GM18519 (cell line): ENCODE results near the gene POLDIP3.
A peak's percentile ranks its signal among the peaks of the same experiment; 100 is the strongest.
"Not testable (repeated sequence)": the region's sequence is repeated elsewhere in the genome, so short reads cannot be mapped to it uniquely, and the experiment has no call there.

Experiments
- ATAC-seq: cut with Tn5 transposase; IDR thresholded peaks from one replicate; pipeline ENCODE4 v1.9.1; 2021; ENCODE audit warnings: mild to moderate bottlenecking, moderate library complexity; ENCODE audit not compliant: unreplicated experiment, low FRiP score

Gene POLDIP3

DNA sequence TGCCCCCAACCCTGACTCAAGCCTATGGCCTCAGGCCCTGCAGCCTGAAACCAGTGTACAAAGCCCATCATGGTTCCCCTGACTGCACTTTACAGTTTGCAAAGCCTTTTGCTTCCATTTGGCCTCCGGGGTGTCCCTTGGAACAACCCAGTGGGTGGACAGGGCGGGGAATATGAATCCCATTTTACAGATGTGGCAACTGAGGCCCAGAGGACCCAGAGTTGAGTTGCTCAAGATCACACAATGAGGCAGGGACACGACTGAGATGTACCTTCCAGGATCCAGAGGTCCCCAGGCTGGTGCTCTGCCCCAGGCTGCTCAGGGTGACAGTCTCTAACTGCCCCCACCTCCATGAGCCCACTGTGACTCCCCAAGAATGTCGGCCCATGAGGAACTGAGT is 5.4 kb upstream of the POLDIP3 start:
- no peak for ATAC-seq

DNA sequence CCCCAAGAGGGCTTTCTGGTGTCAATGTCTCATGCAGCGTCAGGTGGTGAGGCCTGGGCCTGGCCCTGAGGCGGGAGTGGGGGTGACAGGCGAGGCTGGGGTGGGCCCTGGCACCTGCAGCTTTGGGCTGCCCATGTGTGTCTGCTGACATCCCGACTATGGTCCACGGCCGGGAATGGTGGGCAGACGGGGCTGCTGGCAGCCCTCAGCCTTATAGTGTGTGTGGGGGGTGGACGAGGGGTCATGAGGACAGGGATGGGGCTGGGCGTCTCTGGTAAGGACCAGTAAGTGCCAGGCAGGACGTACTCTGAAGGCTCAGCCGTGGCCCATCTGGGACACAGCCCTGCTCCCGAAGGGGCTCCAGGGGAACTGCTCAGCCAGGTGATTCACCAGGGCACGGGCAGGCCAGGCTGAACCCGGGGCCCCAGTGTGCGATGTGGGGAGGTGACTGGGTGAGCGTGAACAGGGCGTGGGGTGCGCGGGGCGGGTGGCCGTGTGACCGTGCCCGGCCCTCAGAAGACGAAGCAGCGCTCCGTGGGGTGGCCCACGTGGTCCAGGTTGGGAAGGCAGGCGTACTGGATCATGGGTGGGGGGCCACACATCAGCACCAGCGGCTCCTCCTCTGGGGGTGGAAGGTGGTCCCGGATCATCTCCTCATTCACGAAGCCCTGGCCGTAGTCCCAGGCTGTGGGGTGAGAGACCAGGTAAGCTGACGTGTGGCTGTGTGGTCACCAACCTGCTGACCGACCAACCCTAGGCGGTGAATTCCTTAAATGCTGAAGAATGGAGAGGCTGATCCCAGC is 4.8 kb upstream of the POLDIP3 start:
- no peak for ATAC-seq

DNA sequence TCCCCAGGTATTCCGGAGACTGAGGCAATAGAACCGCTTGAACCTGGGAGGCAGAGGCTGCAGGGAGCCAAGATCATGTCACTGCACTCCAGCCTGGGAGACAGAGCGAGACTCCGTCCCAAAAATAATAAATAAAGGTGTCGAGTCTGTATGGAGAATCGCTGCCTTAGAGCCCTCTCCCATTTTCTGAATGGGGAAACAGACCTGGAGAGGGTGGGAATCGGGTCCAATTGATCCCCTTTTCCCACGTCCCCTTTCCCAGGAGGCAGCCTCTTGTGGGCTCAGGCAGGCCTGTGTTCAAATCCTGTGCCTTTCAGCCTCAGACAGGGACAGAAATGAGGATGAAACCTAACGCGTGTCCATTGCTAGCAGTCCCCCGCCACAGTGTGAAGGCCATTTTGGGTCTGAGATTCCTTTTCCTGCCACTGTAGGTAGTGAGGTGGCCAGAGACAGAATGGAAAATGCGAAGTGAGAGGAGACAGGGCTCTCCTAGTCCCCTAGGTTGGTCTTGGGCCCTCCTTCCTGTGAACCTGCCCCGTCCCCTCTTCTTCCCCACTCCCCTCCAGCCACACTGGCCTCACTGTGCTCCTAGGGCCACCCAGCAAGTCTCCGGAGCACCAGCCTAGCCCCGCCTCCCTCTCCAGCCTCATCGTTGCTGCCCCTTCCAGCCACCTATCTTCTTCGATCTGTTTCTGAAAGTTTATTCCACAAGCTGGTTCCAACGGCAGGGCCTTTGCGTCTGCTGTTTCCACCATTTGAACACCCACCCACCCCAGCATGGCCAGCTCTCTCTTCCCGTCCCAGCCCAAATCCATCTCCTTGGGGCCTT is 2.7 kb upstream of the POLDIP3 start:
- ATAC-seq: no peak

DNA sequence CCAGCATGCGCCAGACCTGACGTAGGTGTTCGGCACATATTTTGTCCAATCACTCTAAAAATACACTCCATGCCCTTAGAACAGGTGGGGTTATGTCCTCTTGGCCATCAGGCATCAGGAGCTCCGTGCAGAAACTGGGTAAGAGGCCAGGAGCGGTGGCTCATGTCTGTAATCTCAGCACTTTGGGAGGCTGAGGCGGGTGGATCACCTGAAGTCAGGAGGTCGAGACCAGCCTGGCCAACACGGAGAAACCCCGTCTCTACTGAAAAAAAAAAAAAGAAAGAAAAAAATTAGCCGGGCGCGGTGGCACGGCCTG is 1.1 kb upstream of the POLDIP3 start:
- ATAC-seq: not testable (repeated sequence)

DNA sequence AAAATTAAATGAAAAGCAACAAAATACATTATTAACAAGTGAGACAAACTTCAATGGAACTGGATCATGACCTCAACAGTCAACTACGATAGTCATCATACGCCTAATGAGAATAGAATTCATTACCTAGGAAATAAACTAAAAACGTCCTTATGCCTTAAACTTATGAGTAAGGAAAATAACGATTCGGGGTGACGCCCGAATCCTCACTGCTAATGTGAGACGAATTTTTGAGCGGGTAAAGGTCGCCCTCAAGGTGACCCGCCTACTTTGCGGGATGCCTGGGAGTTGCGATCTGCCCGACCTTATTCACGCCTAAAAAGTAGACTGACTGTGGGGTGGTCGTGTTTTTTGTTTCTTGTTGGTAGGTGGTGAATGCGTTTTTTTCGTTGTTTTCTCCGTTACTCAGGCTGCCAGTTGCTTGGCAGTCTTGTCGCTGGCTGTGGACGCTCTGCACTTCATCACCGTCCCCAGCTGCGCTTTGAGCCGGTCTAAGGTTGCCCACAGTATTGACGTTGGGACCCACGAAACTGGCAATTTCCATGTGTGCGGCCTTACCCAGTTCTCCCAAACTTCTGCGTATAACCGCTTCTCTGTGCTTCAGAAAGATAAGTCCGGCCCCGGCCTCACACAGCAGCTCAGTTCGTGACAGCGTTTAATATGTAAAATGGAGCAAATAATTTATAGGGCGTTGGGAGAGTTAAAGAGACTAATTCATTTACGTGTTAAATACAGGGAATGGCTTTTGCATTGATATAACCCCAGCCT is 593 bp upstream of the POLDIP3 start:
- peak; percentile 23 for ATAC-seq

DNA sequence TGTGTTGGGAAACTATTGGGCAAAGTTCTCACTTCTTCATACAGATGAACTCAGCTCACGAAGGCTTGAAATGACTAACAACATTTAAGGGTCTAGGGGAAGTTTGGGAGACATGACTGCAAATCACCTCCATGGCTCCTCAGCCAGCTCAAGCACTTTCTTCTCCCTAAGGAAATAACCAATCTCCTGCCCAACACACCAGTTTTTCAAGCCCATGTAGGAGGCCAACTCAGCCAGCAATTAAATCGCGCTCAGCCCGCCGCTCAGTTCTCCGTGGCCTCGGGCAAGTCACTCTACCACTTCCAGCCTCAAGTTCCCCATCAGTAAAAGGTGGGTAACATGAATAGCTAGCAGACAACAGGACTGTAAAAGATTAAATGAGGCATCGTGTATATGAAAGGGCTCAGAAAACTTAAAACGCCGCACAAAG is 796 bp downstream of the POLDIP3 start:
- ATAC-seq: no peak

DNA sequence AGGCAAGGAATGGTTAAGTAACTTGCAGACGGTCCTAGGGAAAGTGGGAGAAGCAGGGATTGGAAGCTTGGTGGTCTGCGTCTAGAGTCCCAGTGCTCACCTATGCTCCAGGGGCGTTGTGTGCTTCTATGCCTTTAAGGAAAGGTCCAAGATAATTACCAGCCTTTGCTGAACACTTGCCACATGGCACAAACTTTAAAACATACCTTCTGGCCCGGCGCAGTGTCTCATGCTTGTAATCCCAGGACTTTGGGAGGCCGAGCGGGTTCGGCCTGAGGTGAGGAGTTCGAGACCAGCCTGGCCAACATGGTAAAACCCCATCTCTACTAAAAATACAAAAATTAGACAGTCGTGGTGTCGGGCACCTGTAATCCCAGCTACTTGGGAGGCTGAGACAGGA is 2.3 kb downstream of the POLDIP3 start:
- ATAC-seq: no peak

DNA sequence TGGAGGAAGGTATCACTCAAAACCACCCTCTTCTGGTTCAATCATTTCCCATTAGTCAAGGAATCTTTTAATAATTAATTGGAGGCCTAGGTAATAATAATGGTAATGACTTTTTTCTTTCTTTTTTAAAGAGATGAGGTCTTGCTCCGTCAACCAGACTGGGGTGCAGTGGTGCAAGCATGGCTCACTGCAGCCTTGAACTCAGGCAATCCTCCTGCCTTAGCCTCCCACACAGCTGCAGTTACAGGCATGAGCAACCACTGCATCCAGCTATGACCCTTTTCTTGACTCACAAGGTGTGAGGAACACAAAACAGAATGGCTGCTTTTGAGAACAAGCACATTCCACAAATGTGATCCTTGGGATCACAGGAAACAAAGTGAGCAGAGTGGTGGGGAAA is 3.6 kb downstream of the POLDIP3 start:
- no peak for ATAC-seq

DNA sequence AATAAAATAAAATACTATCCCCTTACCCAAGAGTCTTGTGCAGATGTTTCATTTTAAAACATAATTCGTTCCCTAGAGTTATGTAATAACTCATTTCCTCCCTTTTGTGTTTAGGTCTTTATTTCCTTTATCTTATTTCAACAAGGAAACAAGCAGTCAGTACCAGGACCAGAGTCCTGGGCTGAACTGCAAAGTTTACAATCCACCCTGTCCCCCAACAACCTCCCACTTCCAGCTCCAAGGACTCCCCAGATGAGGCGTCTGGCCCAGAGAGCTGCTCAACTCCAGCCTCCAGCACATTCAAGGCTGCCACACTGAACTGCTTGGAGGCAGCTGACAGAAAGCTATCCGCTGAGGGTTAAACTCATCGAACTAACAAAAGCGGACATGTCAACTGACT is 4.5 kb downstream of the POLDIP3 start:
- ATAC-seq: no peak

DNA sequence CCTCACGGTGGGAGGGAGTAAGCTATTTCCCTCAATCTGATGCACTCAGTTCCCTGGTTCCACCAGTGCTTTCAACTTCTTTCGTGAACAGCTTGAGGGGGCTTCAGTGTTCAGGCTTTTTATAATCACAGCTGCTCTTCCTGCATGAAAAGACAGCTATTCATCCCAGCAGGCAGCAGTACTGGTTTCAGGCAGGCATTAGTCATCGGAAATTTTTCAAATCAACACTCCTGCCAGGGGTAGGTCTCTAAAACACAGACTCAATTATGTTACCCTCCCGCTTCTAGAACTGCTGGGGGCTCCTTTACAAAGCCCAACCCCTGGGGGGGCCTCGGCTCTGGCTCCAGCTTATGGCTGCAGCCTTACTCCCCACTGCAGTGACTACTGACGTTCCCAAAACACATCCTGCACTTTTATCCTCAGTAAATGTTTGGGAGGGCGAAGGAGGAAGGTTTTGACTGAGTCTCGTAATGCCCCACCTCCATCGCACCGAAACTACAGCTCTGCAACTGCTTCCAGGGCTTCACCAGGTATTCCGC is 5.8 kb downstream of the POLDIP3 start:
- no peak for ATAC-seq

DNA sequence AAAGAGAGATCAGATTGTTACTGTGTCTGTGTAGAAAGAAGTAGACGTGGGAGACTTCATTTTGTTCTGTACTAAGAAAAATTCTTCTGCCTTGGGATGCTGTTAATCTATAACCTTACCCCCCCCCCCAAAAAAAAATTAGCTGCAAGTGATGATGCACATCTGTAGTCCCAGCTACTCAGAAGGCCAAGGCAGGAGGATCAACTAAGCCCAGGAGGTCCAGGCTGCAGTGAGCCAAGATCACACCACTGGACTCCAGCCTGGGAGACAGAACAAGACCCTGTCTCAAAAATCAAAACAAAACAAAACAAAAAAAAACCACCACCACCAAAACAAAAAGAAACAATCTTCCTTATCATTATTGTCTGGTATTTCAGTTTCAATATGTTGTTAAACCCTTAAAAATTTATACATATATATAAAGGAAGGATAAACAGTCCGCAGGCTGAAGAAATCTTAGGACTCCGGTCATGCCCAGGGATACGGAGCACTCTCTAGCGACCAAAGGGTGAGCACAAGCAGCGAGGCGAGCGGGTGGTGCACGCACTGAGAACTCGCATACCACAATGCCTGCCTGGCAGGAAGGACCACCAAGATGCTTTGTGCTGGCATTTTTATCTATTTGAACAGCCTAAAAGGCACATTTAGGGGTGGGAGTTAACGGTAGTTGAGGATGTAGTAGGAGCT is 6.4 kb downstream of the POLDIP3 start:
- ATAC-seq: no peak

DNA sequence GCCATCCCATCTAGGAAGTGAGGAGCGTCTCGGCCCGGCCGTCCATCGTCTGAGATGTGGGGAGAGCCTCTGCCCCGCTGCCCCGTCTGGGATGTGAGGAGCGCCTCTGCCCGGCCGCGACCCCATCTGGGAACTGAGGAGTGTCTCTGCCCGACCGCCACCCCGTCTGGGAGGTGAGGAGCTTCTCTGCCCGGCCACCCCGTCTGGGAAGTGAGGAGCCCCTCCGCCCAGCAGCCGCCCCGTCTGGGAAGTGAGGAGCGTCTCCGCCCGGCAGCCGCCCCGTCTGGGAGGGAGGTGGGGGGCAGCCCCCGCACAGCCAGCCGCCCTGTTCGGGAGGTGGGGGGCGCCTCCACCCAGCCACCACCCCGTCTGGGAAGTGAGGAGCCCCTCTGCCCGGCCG is 7.0 kb downstream of the POLDIP3 start:
- not testable (repeated sequence) for ATAC-seq

DNA sequence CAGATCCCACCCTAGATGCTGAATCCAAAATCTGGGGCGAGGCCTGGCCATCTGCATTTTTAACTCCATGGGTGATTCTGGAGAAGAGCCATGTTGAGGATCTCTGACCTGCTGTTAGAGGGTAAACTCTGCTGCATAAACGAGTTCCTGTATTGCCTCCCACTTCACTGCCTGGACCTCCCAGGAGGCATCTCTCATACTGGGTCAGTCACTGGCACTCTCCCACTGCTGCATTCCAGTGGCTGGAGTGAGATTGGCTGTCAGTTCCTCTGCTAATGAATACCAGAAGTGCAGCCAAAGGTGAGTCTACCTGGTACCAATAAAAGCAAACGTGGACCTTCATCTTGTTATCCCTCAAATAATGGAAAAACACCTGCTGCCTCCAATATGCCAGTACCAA is 10.3 kb downstream of the POLDIP3 start:
- no peak for ATAC-seq

DNA sequence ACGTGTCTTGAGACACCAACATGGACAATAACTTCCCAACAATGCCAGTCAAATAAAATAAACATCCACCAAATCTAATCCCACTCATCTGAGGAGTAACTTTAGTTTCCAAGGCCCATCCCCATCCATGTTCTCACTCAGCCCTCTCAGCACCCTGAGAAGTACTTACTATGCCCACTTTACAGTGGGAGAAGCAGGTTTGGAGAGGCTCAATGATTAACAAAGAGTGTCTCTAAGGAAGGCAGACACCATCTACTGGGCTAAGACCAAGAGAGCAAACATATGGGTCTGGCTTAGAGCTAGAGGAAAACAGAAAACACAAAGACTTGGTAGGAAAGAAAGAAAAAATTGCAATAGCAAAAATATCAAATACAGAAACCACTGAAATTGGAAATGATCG is 11.3 kb downstream of the POLDIP3 start:
- ATAC-seq: no peak

DNA sequence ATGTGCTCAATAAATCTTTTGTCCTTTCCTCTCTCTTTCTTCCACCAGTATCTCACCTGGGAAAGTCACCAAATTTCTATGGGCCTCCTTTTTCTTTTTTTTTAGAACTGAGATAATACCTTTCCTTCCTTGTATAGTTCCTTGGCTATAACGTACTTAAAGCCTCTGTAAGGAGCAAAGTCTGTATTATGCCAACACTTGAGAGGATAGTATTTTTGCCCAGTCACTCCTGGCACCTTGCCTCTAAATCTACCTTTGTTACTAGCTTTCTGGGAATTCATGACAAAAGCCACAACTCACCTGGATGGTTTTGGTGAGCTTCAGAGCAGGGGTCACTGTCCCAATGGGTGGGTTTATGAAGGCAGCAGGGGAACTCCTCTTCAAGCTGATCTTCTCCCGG is 12.2 kb downstream of the POLDIP3 start:
- no peak for ATAC-seq

DNA sequence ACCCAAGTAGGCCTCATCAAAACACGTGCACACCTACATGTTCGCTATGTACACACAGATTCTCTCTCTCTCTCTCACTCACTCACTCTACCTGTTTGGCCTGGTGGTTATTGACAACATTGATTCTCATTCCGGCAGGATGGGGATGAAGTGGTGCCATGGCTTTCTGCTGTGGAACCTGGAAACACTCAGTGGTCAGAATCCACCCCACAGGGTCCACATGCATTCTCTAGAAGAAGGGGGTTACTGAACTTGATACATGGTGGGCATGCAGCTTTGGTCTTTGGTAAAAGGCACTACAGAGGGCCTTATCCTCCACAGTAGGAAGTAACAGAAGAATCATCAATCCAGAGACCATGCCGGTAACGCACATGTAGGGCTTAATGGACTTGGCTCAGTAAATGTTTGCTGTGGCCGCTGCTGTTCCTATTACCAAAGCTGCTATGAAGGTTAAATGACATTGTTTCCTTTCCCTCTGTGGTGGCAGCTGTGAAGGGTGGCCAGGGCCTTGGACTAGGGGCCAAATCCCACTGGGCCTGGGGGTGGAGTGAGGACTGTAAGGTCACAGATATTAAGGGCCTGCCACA is 12.7 kb downstream of the POLDIP3 start:
- no peak for ATAC-seq

DNA sequence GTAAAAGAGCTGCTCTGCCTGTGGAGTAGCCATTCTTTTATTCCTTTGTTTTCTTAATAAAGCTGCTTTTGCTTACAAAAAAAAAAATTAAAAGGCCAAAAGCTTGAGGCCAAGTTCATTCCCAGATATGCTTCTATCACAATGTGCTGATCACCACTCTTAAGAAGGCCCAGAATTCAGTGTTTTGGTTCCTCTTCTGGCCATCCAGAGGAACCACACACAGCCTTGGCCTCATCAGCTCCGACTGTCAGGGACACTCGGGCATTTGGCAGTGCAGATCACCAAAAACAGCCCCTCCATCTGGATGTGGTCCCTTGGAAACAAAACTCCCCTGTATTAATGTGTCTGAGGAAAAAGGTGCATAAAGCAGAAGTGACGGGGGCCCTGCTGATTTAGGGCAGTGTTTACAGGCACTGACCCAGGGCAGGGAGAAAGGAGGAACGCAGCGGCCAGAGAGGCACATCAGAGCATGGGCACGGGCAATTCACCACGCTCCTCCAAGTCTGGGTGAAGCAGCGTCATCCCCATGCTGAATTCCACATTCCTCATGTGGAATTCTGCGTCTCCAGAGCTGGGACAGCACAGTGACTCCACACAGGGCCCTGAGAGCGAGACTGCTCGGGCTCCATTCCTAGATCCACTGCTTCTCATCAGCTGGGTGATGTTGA is 17.7 kb downstream of the POLDIP3 start:
- no peak for ATAC-seq

DNA sequence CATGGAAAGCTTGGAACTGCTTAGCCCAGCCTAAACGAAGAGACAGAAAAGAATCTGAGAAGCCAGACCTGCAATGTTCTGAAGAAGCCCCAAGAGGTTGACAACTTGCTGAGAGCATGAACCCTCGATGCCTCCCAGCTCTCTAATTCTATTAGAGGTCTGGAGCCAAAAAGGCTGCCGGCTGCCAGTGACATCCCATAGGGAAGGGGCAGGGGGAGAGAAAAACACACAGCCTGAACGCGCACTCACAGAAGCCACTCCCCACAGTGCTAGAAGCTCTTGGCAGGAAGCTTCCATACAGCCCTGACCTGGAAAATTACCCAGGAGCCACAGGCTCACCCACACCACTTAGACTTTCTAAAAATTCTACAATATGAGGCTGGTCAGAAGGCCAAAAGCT is 18.3 kb downstream of the POLDIP3 start:
- no peak for ATAC-seq

DNA sequence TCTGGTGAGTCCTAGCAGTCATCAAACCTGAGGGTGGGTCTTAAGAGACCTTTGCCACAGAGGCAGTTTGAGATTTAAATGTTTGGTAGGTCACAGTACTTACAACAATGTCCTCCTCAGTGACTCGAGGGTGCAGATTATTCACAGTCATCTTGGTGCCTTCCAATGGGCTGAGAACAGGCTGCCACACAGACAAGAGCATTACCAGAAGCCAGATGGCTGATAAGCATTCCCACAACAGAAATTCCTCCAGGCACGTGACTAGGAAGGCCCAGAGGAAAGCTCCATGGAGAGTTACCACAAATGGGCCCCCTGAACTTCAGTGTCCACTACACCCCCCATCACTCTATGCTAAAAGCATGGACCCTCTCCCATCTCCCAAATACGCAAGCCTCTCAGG is 19.2 kb downstream of the POLDIP3 start:
- ATAC-seq: no peak

DNA sequence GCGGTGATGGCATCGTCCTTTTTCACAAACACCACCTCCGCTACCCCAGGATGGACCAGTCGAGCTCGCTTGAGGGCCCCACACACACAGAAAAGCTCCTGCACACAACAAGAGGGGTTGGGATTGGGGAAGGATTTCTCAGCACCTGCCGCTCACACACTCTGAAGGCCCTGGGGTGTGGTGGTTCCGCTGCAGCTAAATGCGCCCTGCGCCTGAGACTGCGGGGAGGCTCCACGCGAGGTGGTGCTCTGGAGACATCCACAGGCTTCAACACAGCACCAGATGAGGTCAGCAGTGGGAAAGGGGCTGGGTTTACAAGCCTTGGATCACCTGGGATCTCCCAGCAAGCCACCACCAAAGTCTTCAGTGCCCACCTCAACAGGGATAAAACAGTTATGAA is 22.7 kb downstream of the POLDIP3 start:
- ATAC-seq: no peak
